ENCODE measurements around the gene CACYBP. TPM values are rescaled to one million over a fixed set of nuclear protein-coding genes. Genes with fewer than 3 reads are reported as not detected.

Gene CACYBP
- total RNA-seq, 1 experiment from 2014 or later: 183 TPM

DNA sequence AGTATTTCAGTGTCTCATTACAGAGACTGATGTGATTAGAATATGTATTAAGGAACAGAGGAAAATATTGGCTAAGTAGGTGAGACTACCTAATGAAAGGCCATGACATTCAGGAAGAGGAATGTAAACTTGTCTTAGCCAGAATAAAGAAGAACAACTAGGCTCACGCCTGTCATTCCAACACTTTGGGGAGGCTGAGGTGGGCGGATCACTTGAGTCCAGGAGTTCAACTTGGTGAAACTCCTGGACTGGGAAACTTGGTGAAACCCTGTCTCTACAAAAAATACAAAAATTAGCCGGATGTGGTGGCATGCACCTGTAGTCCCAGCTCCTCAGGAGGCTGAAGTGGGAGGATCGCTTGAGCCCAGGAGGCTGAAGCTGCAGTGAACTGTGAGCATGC, 14.8 kb upstream of the CACYBP start:
- no peak overlapping the region for H3K4me3 Mint-ChIP-seq (ENCODE audit: unreplicated experiment)
- BruUV-seq (replicated peaks): no TSS peak
- no peak overlapping the region for H3K27ac Mint-ChIP-seq (ENCODE audit: unreplicated experiment)
- intact Hi-C loops (cut with micrococcal nuclease; ENCODE audit: unreplicated experiment): no loop called here
- peak in 1 of 2 experiments; percentile 14 for DNase-seq
- Histone ChIP-seq H3K9me3 (no peaks in the 10 kb centered on the region), H3K36me3 (ENCODE audit: control insufficient read depth, insufficient read depth, low read length) (no peaks in the 10 kb centered on the region), H3K4me1 (no peaks in the 10 kb centered on the region), H3K4me3 (ENCODE audit: low read depth, low read length) (no peak overlapping the region), H3K27me3 (replicated peaks; ENCODE audit: control insufficient read depth, insufficient read depth, low read length) (no peaks in the 10 kb centered on the region)
- H3K9me3 Mint-ChIP-seq (ENCODE audit: unreplicated experiment): no peaks in the 10 kb centered on the region
- H3K4me1 Mint-ChIP-seq (ENCODE audit: low read depth, unreplicated experiment): peaks cover 6% of the 10 kb centered on the region
- H3K36me3 Mint-ChIP-seq (ENCODE audit: insufficient read depth, unreplicated experiment): peaks cover 11% of the 10 kb centered on the region
- ChIA-PET POLR2A (no interaction called here), CTCF (interaction anchor here (1.5 kb wide), 1 partner anchor 14 kb away, joined by 4 read pairs; no protein-coding TSS in a partner anchor)
- no peaks in the 10 kb centered on the region for H3K27me3 Mint-ChIP-seq (ENCODE audit: insufficient read depth, unreplicated experiment)
- TF ChIP-seq, protein P1, sequence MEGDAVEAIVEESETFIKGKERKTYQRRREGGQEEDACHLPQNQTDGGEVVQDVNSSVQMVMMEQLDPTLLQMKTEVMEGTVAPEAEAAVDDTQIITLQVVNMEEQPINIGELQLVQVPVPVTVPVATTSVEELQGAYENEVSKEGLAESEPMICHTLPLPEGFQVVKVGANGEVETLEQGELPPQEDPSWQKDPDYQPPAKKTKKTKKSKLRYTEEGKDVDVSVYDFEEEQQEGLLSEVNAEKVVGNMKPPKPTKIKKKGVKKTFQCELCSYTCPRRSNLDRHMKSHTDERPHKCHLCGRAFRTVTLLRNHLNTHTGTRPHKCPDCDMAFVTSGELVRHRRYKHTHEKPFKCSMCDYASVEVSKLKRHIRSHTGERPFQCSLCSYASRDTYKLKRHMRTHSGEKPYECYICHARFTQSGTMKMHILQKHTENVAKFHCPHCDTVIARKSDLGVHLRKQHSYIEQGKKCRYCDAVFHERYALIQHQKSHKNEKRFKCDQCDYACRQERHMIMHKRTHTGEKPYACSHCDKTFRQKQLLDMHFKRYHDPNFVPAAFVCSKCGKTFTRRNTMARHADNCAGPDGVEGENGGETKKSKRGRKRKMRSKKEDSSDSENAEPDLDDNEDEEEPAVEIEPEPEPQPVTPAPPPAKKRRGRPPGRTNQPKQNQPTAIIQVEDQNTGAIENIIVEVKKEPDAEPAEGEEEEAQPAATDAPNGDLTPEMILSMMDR (IDR thresholded peaks at IDR 0.05; ENCODE audit: insufficient read depth in 1 of 2, low read depth in 1 of 2, low read length in 1 of 2, severe bottlenecking in 1 of 2, unreplicated experiment in 1 of 2): no peak

DNA sequence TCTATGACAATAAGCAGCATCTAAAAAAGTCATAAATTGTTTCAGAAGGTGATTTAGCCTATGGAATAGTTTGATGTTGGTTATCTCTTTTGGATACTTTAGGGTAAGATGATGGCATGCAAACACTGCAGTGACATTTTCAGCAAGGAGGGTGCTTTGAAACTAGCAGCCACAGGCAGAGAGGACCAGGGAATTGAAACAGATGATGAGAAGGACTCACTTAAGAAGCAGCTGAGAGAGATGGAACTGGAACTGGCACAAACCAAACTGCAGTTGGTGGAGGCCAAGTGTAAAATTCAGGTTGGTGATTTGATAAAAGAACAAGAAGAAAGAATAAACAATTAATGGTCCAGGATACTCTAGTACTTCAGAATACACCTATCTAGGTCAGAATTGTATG, 11.2 kb upstream of the CACYBP start:
- peaks cover 6% of the 10 kb centered on the region for H3K36me3 Mint-ChIP-seq (ENCODE audit: insufficient read depth, unreplicated experiment)

DNA sequence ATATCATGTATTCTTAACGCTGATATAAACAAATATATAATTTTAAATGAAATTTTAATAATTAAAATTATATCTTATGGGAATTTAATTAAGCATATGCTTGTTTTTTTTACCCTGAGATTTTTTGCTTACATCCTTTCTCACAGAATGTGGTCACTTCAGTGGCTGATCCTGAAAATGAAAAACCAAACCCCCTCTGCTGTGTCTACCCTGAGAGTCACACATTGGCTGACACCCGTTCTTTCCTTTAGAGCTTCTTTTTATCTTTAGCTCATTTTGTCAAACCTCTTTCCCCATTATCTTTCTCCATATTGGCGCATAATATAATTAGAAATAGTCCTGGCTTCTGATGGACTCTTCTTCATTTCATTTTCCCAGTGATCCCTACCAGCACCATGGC, 10.8 kb upstream of the CACYBP start:
- TF ChIP-seq, protein P1 (IDR thresholded peaks at IDR 0.05; ENCODE audit: insufficient read depth in 1 of 2, low read depth in 1 of 2, low read length in 1 of 2, severe bottlenecking in 1 of 2, unreplicated experiment in 1 of 2): no peak
- no TSS peak for BruUV-seq (replicated peaks)
- Mint-ChIP-seq H3K27ac (ENCODE audit: unreplicated experiment) (no peak overlapping the region), H3K4me3 (ENCODE audit: unreplicated experiment) (no peak overlapping the region), H3K4me1 (ENCODE audit: low read depth, unreplicated experiment) (peaks cover 6% of the 10 kb centered on the region), H3K36me3 (ENCODE audit: insufficient read depth, unreplicated experiment) (peaks cover 6% of the 10 kb centered on the region), H3K9me3 (ENCODE audit: unreplicated experiment) (no peaks in the 10 kb centered on the region), H3K27me3 (ENCODE audit: insufficient read depth, unreplicated experiment) (no peaks in the 10 kb centered on the region)
- Histone ChIP-seq H3K9me3 (no peaks in the 10 kb centered on the region), H3K4me3 (ENCODE audit: low read depth, low read length) (no peak overlapping the region), H3K36me3 (ENCODE audit: control insufficient read depth, insufficient read depth, low read length) (no peaks in the 10 kb centered on the region), H3K4me1 (no peaks in the 10 kb centered on the region), H3K27me3 (replicated peaks; ENCODE audit: control insufficient read depth, insufficient read depth, low read length) (no peaks in the 10 kb centered on the region)
- intact Hi-C loops (cut with micrococcal nuclease; ENCODE audit: unreplicated experiment): no loop called here
- POLR2A ChIA-PET: no interaction called here
- no peak for DNase-seq
- CTCF ChIA-PET: no interaction called here

More for the DNA sequence above, 11.2 kb upstream of the CACYBP start:
- Mint-ChIP-seq H3K4me3 (ENCODE audit: unreplicated experiment) (no peak overlapping the region), H3K4me1 (ENCODE audit: low read depth, unreplicated experiment) (peaks cover 6% of the 10 kb centered on the region), H3K27ac (ENCODE audit: unreplicated experiment) (no peak overlapping the region), H3K27me3 (ENCODE audit: insufficient read depth, unreplicated experiment) (no peaks in the 10 kb centered on the region), H3K9me3 (ENCODE audit: unreplicated experiment) (no peaks in the 10 kb centered on the region)
- no peaks in the 10 kb centered on the region for H3K4me1 ChIP-seq
- no TSS peak for BruUV-seq (replicated peaks)
- no peaks in the 10 kb centered on the region for H3K9me3 ChIP-seq
- H3K27me3 ChIP-seq (replicated peaks; ENCODE audit: control insufficient read depth, insufficient read depth, low read length): no peaks in the 10 kb centered on the region
- H3K4me3 ChIP-seq (ENCODE audit: low read depth, low read length): no peak overlapping the region
- ChIA-PET CTCF (no interaction called here), POLR2A (no interaction called here)
- TF ChIP-seq, protein P1 (IDR thresholded peaks at IDR 0.05; ENCODE audit: insufficient read depth in 1 of 2, low read depth in 1 of 2, low read length in 1 of 2, severe bottlenecking in 1 of 2, unreplicated experiment in 1 of 2): no peak
- intact Hi-C loops (cut with micrococcal nuclease; ENCODE audit: unreplicated experiment): no loop called here
- no peaks in the 10 kb centered on the region for H3K36me3 ChIP-seq (ENCODE audit: control insufficient read depth, insufficient read depth, low read length)
- no peak for DNase-seq
